ENCODE data around the gene DMRTC2.

DMRTC2 gene

GRCh38 chr19:41890936-41891335, 46.1 kb downstream of the DMRTC2 start:
- H3K27me3 ChIP-seq (ENCODE audit: insufficient read depth, low read length, poor library complexity): no peaks in the 10 kb centered on the region
- H2BK15ac ChIP-seq (replicated peaks; ENCODE audit: low read depth): no peak overlapping the region
- H4K8ac ChIP-seq (ENCODE audit: low read depth, low read length): no peak overlapping the region
- H3K79me2 ChIP-seq (ENCODE audit: control insufficient read depth, insufficient read depth, low read length): no peaks in the 10 kb centered on the region
- no peak overlapping the region for H2BK120ac ChIP-seq (ENCODE audit: low read depth, low read length)
- peaks cover 2% of the 10 kb centered on the region for H3K79me1 ChIP-seq (ENCODE audit: low read length)
- DNase-seq: no peak
- no peak overlapping the region for H3K4ac ChIP-seq (ENCODE audit: low read depth, low read length)
- no peak overlapping the region for H4K5ac ChIP-seq (ENCODE audit: low read length)
- no peak overlapping the region for H3K18ac ChIP-seq (ENCODE audit: low read length)
- H3K4me2 ChIP-seq (ENCODE audit: low read length): no peak overlapping the region
- H3K9ac ChIP-seq (ENCODE audit: low read length): no peak overlapping the region
- no peak overlapping the region for H3K23ac ChIP-seq (ENCODE audit: low read length)
- H3K27ac ChIP-seq (ENCODE audit: low read depth, low read length): no peak overlapping the region
- H2BK5ac ChIP-seq (ENCODE audit: low read length): no peak overlapping the region
- H3K36me3 ChIP-seq (ENCODE audit: control insufficient read depth, insufficient read depth, low read length): no peaks in the 10 kb centered on the region
- WGBS (ENCODE audit: extremely low coverage, insufficient coverage, low lambda C conversion rate): no CpG with 5 or more reads among the region's 4 CpGs
- peaks cover 13% of the 10 kb centered on the region for H3K4me1 ChIP-seq (ENCODE audit: control insufficient read depth, low read depth, low read length)
- H3K56ac ChIP-seq (ENCODE audit: low read length): no peak overlapping the region
- H2AK5ac ChIP-seq (ENCODE audit: low read length): no peak overlapping the region
- H3K4me3 ChIP-seq (ENCODE audit: low read length): no peak overlapping the region

GRCh38 chr19:41892173-41892902, 47.5 kb downstream of the DMRTC2 start:
- Histone ChIP-seq H3K27ac (ENCODE audit: low read depth, low read length) (no peak overlapping the region), H3K4me3 (ENCODE audit: low read length) (no peak overlapping the region), H3K79me2 (ENCODE audit: control insufficient read depth, insufficient read depth, low read length) (no peaks in the 10 kb centered on the region), H2AK5ac (ENCODE audit: low read length) (no peak overlapping the region), H3K4ac (ENCODE audit: low read depth, low read length) (no peak overlapping the region), H4K5ac (ENCODE audit: low read length) (no peak overlapping the region), H3K36me3 (ENCODE audit: control insufficient read depth, insufficient read depth, low read length) (no peaks in the 10 kb centered on the region), H3K18ac (ENCODE audit: low read length) (no peak overlapping the region), H3K27me3 (ENCODE audit: insufficient read depth, low read length, poor library complexity) (no peaks in the 10 kb centered on the region), H2BK15ac (replicated peaks; ENCODE audit: low read depth) (no peak overlapping the region), H3K79me1 (ENCODE audit: low read length) (no peaks in the 10 kb centered on the region), H3K23ac (ENCODE audit: low read length) (no peak overlapping the region), H2BK120ac (ENCODE audit: low read depth, low read length) (no peak overlapping the region), H2BK5ac (ENCODE audit: low read length) (no peak overlapping the region), H4K8ac (ENCODE audit: low read depth, low read length) (no peak overlapping the region), H3K4me2 (ENCODE audit: low read length) (no peak overlapping the region), H3K56ac (ENCODE audit: low read length) (no peak overlapping the region), H3K9ac (ENCODE audit: low read length) (no peak overlapping the region), H3K4me1 (ENCODE audit: control insufficient read depth, low read depth, low read length) (peaks cover 7% of the 10 kb centered on the region)
- DNase-seq: no peak
- no CpG with 5 or more reads among the region's 34 CpGs for WGBS (ENCODE audit: extremely low coverage, insufficient coverage, low lambda C conversion rate)

GRCh38 chr19:41893899-41894298, 49.1 kb downstream of the DMRTC2 start:
- no peaks in the 10 kb centered on the region for H3K27me3 ChIP-seq (ENCODE audit: insufficient read depth, low read length, poor library complexity)
- H2AK5ac ChIP-seq (ENCODE audit: low read length): no peak overlapping the region
- H3K79me2 ChIP-seq (ENCODE audit: control insufficient read depth, insufficient read depth, low read length): no peaks in the 10 kb centered on the region
- H2BK120ac ChIP-seq (ENCODE audit: low read depth, low read length): no peak overlapping the region
- no CpG with 5 or more reads among the region's 6 CpGs for WGBS (ENCODE audit: extremely low coverage, insufficient coverage, low lambda C conversion rate)
- no peak overlapping the region for H3K56ac ChIP-seq (ENCODE audit: low read length)
- H3K9ac ChIP-seq (ENCODE audit: low read length): no peak overlapping the region
- no peak overlapping the region for H4K8ac ChIP-seq (ENCODE audit: low read depth, low read length)
- no peak overlapping the region for H3K27ac ChIP-seq (ENCODE audit: low read depth, low read length)
- no peak overlapping the region for H2BK15ac ChIP-seq (replicated peaks; ENCODE audit: low read depth)
- H3K4me3 ChIP-seq (ENCODE audit: low read length): no peak overlapping the region
- no peak overlapping the region for H3K4me2 ChIP-seq (ENCODE audit: low read length)
- DNase-seq: peak; percentile 75
- H3K36me3 ChIP-seq (ENCODE audit: control insufficient read depth, insufficient read depth, low read length): no peaks in the 10 kb centered on the region
- no peaks in the 10 kb centered on the region for H3K79me1 ChIP-seq (ENCODE audit: low read length)
- no peaks in the 10 kb centered on the region for H3K4me1 ChIP-seq (ENCODE audit: control insufficient read depth, low read depth, low read length)
- no peak overlapping the region for H3K18ac ChIP-seq (ENCODE audit: low read length)
- H3K4ac ChIP-seq (ENCODE audit: low read depth, low read length): no peak overlapping the region
- no peak overlapping the region for H3K23ac ChIP-seq (ENCODE audit: low read length)
- no peak overlapping the region for H2BK5ac ChIP-seq (ENCODE audit: low read length)
- H4K5ac ChIP-seq (ENCODE audit: low read length): no peak overlapping the region

DNA sequence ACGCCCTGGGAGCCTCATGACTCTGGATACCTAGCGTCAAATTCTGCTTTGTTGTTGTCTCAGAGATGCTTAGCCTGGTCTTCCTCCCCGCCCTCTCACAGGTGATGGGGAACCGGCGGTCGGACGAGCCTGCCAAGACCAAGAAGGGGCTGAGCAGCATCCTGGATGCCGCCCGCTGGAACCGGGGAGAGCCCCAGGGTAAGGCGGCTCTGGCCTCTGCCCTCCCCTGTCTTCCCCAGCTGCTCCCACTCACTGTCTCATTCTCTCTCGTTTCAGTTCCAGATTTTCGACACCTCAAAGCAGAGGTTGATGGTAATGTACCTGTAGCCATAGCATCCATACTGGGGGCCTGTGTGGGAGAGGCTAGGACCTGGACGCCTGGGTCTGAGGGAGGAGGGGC, 49.5 kb downstream of the DMRTC2 start:
- Histone ChIP-seq H4K8ac (ENCODE audit: low read depth, low read length) (no peak overlapping the region), H3K36me3 (ENCODE audit: control insufficient read depth, insufficient read depth, low read length) (no peaks in the 10 kb centered on the region), H3K79me1 (ENCODE audit: low read length) (no peaks in the 10 kb centered on the region), H3K27ac (ENCODE audit: low read depth, low read length) (no peak overlapping the region), H3K18ac (ENCODE audit: low read length) (no peak overlapping the region), H3K79me2 (ENCODE audit: control insufficient read depth, insufficient read depth, low read length) (no peaks in the 10 kb centered on the region), H3K9ac (ENCODE audit: low read length) (no peak overlapping the region), H3K23ac (ENCODE audit: low read length) (no peak overlapping the region), H2BK120ac (ENCODE audit: low read depth, low read length) (no peak overlapping the region), H2AK5ac (ENCODE audit: low read length) (no peak overlapping the region), H3K4me2 (ENCODE audit: low read length) (no peak overlapping the region), H3K27me3 (ENCODE audit: insufficient read depth, low read length, poor library complexity) (no peaks in the 10 kb centered on the region), H3K4me3 (ENCODE audit: low read length) (no peak overlapping the region), H3K4ac (ENCODE audit: low read depth, low read length) (no peak overlapping the region), H3K4me1 (ENCODE audit: control insufficient read depth, low read depth, low read length) (no peaks in the 10 kb centered on the region), H2BK5ac (ENCODE audit: low read length) (no peak overlapping the region), H3K56ac (ENCODE audit: low read length) (no peak overlapping the region), H4K5ac (ENCODE audit: low read length) (no peak overlapping the region), H2BK15ac (replicated peaks; ENCODE audit: low read depth) (no peak overlapping the region)
- WGBS (ENCODE audit: extremely low coverage, insufficient coverage, low lambda C conversion rate): no CpG with 5 or more reads among the region's 14 CpGs
- no peak for DNase-seq

- Histone ChIP-seq H3K4me2 (ENCODE audit: low read length) (no peak overlapping the region), H3K36me3 (ENCODE audit: control insufficient read depth, insufficient read depth, low read length) (peaks cover 3% of the 10 kb centered on the region), H3K56ac (ENCODE audit: low read length) (no peak overlapping the region), H4K5ac (ENCODE audit: low read length) (no peak overlapping the region), H3K27ac (ENCODE audit: low read depth, low read length) (no peak overlapping the region), H2BK120ac (ENCODE audit: low read depth, low read length) (no peak overlapping the region), H3K23ac (ENCODE audit: low read length) (no peak overlapping the region), H3K4me1 (ENCODE audit: control insufficient read depth, low read depth, low read length) (no peaks in the 10 kb centered on the region), H2AK5ac (ENCODE audit: low read length) (no peak overlapping the region), H3K9ac (ENCODE audit: low read length) (no peak overlapping the region), H3K79me2 (ENCODE audit: control insufficient read depth, insufficient read depth, low read length) (no peaks in the 10 kb centered on the region), H3K4ac (ENCODE audit: low read depth, low read length) (no peak overlapping the region), H3K79me1 (ENCODE audit: low read length) (no peaks in the 10 kb centered on the region), H3K27me3 (ENCODE audit: insufficient read depth, low read length, poor library complexity) (no peaks in the 10 kb centered on the region), H3K4me3 (ENCODE audit: low read length) (no peak overlapping the region), H4K8ac (ENCODE audit: low read depth, low read length) (no peak overlapping the region), H3K18ac (ENCODE audit: low read length) (no peak overlapping the region), H2BK15ac (replicated peaks; ENCODE audit: low read depth) (no peak overlapping the region), H2BK5ac (ENCODE audit: low read length) (no peak overlapping the region)
- DNase-seq: peak; percentile 46
- WGBS (ENCODE audit: extremely low coverage, insufficient coverage, low lambda C conversion rate): no CpG with 5 or more reads among the region's 19 CpGs
Observed at GRCh38 chr19:41895745-41896580, 51.1 kb downstream of the DMRTC2 start.

All from mesendoderm (in vitro differentiated cells).